Fibroblast of the aortic adventitia (primary cell): ENCODE results near the gene MAST2. TPM values are rescaled to one million over a fixed set of nuclear protein-coding genes. Genes with fewer than 3 reads are reported as not detected.

Source experiments
- DNase-seq: peaks from one replicate; pipeline ENCODE4 v3.0.0-alpha.2; 2010; ENCODE audit warnings: low read depth
- H3K4me3 ChIP-seq: 2 replicates; pipeline ENCODE4 v1.5.1; 2011; ENCODE audit warnings: low read depth, mild to moderate bottlenecking, control low read depth, low read length, moderate library complexity
- total RNA-seq: library from RNA; depleted of rRNA; stranded (reverse); fragments of >200 nt; gene quantifications from 2 replicates; pipeline ENCODE4 v1.2.3, GENCODE V29; 2012; ENCODE audit warnings: low replicate concordance
- TF ChIP-seq, protein P1 (sequence below): IDR thresholded peaks from 2 replicates; pipeline ENCODE4 v1.5.1; 2011; ENCODE audit warnings: mild to moderate bottlenecking, low read length, control low read depth, inconsistent platforms; ENCODE audit not compliant: insufficient read depth

Gene MAST2
- total RNA-seq, 1 donor = 28.3 TPM

DNA sequence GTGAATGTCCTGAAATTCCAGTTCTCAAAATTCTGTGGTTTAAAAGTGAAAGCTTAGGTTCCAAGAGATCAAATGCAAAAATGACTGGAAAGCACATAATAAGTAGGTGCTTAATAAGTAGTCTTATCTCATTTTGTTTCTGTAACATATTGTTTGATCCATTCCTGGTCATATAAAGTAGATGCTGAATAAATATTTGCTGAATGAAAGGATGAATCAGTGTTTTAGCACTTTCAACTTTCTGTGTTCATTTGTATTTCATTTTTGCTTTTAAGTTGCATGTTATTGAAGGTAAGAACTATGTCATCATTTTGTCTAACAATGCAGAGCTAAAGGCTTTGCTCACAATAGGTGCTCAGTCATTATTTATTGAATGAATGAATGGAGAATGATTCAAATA, 6.3 kb downstream of the MAST2 start:
- TF ChIP-seq, protein P1, sequence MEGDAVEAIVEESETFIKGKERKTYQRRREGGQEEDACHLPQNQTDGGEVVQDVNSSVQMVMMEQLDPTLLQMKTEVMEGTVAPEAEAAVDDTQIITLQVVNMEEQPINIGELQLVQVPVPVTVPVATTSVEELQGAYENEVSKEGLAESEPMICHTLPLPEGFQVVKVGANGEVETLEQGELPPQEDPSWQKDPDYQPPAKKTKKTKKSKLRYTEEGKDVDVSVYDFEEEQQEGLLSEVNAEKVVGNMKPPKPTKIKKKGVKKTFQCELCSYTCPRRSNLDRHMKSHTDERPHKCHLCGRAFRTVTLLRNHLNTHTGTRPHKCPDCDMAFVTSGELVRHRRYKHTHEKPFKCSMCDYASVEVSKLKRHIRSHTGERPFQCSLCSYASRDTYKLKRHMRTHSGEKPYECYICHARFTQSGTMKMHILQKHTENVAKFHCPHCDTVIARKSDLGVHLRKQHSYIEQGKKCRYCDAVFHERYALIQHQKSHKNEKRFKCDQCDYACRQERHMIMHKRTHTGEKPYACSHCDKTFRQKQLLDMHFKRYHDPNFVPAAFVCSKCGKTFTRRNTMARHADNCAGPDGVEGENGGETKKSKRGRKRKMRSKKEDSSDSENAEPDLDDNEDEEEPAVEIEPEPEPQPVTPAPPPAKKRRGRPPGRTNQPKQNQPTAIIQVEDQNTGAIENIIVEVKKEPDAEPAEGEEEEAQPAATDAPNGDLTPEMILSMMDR = no peak
- H3K4me3 ChIP-seq = no peak overlapping the region
- no peak for DNase-seq

DNA sequence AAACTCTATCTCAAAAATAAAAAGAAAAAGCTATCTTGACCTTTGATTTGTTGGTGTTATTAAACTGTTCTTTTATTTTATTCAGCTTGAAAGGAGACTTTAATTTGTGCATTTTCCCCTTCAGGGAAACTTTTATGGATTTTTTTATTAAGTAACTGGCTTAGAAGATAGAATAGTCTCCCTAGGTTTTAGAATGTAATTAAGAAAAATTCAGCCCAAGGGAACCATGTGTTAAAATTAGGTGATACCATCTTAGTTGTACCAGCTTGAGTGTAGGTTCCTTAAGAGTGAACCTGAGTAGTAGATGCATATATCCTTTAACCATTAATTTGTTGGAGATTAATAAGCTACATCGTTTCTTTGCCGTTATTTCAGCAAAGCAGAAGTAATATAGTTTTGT, 11.4 kb downstream of the MAST2 start:
- H3K4me3 ChIP-seq = no peak overlapping the region
- TF ChIP-seq, protein P1 = no peak
- DNase-seq = no peak

DNA sequence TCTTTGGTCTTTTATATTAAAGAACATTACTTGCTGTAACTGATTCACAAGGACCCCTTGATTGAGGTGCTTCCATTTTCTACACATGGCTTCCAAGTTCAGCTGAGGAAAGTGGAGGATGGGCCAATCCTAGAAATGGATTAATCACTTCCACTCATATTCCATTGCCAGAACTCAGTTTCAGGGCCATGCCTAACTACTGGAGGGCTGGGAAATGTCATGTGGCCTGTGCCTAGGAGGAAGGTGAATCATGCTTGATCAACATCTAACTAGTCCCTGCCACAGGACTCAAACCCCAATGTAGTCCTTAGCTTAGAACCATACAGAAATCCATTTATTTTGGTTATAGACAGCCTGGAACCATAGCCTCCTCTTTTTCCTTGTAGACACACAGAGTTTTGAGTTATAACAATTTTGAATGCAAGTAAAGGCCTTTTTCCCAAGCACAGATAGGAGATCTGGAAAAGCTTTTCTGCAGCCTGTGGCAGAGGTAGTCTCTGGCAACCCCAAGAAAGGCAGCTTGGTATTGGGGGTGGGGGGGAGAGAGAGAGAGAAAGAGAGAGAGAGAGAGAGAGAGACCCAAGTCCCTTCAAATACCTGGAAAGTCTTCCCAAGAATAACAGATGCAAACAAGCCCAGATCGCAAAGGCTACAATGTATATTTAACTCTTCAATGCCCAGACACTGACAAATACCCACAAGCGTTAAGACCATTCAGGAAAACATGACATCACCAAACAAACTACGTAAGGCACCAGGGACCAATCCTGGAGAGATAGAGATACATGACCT, 12.5 kb downstream of the MAST2 start:
- H3K4me3 ChIP-seq = no peak overlapping the region
- TF ChIP-seq, protein P1 = no peak
- DNase-seq = peak; percentile 51

DNA sequence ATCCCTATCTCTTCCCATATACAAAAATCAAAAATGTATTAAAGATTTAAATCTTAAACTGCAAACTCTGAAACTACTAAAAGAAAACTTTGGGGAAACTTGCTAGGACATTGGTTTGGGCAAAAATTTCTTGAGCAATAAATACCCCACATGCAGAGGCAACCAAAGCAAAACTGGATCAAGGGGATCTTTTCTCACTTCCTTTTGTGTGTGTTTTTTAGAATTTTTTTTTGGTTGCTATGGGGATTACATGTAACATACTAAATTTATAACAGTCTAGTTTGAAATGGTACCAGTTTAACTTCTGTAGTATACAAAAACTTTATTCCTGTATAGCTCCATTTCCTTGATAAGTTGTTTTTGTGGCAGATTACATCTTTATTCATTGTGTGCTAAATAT, 16.8 kb downstream of the MAST2 start:
- no peak for DNase-seq
- H3K4me3 ChIP-seq = no peak overlapping the region
- TF ChIP-seq, protein P1 = no peak

DNA sequence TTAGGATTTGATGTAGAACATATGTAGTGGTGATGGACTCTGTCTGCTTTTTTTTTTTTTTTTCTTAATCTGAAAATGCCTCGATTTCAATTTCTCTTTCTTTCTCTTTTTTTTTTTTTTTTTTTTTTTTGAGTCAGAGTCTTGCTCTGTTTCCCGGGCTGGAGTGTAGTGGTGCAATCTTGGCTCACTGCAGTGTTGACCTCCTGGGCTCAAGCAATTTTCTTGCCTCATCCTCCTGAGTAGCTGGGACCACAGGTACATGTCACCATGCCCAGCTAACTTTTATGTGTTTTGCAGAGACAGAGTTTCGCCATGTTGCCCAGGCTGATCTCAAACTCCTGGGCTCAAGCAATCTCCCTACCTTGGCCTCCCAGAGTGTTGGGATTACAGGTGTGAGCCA, 17.4 kb downstream of the MAST2 start:
- DNase-seq = no peak
- no peak overlapping the region for H3K4me3 ChIP-seq
- TF ChIP-seq, protein P1 = no peak

DNA sequence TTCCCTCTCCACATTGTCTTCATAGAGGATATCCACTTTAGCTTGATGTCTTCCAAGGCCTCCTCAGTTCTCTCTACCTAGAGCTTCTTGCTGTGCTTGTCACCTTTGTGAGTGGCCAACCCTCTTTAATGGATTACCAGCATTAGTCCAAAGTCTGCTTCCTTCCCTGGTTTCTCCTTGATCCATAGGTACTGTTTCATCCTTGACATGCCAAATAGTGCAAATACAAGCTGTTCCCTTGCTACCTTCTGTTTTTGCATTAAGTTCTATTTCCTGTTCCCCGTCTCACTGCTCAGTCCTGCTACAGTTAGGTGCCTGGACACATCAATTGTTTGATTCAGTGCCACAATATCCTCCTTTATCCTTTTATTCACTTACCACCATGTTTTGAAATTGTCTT, 19.2 kb downstream of the MAST2 start:
- H3K4me3 ChIP-seq = no peak overlapping the region
- TF ChIP-seq, protein P1 = no peak
- DNase-seq = no peak

DNA sequence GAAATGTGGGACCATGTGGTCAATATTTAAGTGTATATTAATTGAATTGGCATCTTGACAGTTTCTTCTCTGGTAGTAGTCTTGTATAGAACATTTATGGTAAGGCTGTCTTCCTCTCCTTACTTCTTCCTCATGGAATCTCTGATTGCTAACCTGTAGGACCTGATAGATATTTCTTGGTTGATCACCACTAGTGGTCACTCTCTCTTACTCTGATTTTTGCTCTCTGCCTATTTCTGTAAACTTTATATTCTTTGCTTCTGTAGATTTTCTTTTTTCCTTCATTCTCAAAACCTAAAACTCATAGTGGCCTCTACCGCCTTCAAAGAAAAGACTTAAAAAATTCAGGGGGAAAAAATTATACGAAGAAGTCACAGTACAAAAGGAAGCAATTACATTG, 21.2 kb downstream of the MAST2 start:
- DNase-seq = no peak
- TF ChIP-seq, protein P1 = no peak
- H3K4me3 ChIP-seq = no peak overlapping the region
